ENCODE data around the gene SHANK1.

The SHANK1 gene

GRCh38 chr19:50717026-50717723 lies 2.4 kb downstream of the SHANK1 start:
- no peak for TF ChIP-seq CTCF (IDR thresholded peaks at IDR 0.05)

DNA sequence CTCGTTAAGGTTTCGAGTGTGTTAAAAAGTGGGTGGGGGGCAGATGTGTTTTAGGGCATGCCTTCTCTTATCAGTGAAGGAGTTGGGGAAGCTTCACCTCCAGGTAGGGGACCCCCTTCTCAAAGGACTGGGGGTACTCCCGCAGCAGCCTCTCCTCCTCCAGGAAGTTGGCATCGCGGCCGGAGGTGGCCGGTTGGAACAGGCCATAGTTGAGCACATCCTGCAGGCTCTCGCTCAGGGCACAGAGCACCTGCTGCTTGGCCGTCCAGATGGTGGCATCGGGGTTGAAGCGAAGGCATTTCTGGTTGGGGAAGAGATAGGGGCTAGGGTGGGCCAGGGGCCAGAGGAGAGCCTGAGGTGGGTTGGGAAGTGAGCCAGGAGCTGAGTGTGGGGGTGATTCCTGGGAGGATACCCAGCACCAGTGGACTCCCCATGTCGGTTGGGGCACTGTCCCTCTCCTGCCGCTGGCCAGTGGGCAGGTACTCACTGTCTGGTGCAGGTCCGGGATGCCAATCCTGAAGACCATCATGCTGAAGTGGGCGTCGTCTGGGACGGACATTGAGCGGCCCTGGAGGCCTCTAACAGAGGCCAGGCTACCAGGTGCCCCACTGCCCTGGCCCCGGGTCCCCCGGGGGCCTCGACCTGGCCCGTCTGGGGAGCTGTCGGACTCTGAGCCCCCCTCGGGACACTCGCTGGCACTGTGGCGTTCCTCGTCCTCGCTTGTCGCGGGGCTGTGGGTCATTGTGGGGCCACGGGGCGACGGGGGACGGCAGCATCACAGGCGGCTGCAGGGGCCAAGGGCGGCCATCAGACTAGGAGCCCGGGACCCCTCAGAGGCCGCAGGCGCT lies 3.2 kb downstream of the SHANK1 start:
- TF ChIP-seq CTCF (IDR thresholded peaks at IDR 0.05) = no peak

- TF ChIP-seq CTCF (IDR thresholded peaks at IDR 0.05) = no peak
Measured at GRCh38 chr19:50713556-50714236, 5.9 kb downstream of the SHANK1 start.

DNA sequence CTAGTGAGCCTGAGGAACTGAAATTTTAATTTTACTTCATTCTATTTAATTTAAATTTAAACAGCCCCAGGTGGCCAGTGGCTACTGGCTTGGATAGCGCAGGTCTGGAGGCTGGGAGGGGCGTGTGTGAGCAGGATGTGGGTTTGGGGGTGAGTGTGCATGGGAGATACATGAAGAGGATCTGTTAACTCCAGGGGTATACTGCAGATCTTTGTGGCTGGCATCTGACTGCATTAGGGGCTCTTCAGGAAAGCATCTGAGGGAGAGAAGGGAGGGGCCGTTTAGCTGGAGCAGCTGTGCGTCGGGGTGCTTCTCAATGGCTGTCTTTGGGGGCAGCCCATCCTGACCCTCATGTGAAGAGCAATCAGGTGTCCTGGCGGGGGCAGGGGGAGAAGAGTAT lies 6.8 kb downstream of the SHANK1 start:
- TF ChIP-seq CTCF (IDR thresholded peaks at IDR 0.05) = no peak

DNA sequence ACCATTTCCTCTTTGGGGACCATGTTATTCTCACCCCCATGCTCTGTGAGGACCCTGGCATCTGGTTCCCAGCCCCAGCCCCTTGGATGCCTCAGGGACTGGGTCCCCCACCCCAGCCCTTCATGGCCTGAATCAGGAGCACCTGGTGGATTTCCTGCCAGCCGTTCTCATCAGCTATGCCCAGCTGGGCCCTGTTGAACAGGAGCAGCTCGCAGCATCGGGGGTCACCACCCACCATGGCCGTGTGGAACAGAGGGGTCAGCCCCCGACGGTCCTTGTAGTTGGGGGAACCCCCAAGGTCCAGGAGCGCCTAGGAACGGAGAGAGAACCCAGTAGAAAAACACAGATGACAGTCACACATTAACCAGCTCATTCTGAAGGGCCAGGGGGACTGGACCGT lies 7.8 kb downstream of the SHANK1 start:
- no peak for TF ChIP-seq CTCF (IDR thresholded peaks at IDR 0.05)

GRCh38 chr19:50711196-50711595 lies 8.4 kb downstream of the SHANK1 start:
- TF ChIP-seq CTCF (IDR thresholded peaks at IDR 0.05) = no peak

DNA sequence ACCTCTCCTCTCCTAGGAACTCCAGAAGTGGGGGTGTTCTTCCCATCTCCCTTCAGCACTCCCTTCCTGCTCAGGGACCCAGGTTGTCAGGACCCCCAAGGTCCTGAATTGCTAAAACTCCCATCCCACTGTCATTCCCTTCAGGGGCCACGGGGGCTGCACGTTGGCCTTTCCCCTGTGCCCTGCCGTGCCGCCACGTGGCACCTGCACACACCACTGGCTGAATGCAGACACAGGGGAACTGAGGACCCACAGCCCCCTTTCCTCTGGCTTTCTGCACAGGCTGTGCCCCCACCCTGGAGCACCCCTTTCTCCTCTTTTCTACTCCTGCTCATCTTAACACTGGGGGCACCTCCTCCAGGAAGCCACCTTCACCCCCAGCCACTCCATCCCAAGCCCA lies 9.0 kb downstream of the SHANK1 start:
- no peak for TF ChIP-seq CTCF (IDR thresholded peaks at IDR 0.05)

Data from LNCAP (cell line).